Embryonic facial prominence (tissue), 1 donor: ENCODE results near the gene SEC14L1.

Source experiments
- DNase-seq: peaks from one replicate; pipeline ENCODE4 v3.0.0-alpha.2; 2016; ENCODE audit errors: extremely low spot score

SEC14L1 gene

DNA sequence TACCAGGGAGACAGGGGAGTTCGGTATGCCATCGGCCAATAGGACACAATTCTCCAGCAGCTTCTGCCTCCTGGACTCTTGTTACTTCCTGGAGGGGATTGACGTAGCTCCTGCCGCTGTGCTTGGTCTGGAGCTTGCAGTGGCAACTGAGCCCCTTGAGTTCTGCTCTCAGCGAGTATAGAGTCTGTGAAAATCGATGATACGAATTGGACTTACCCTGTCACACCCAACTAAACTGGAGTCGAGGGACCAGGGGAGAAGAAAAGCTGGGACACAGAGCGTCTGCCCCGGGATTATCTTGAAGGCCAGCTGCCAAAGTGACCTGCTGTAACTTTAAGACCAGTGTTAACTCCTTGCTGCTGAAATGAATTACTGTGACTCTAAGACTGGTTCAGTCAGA is 22.2 kb downstream of the SEC14L1 start:
- no peak for DNase-seq

DNA sequence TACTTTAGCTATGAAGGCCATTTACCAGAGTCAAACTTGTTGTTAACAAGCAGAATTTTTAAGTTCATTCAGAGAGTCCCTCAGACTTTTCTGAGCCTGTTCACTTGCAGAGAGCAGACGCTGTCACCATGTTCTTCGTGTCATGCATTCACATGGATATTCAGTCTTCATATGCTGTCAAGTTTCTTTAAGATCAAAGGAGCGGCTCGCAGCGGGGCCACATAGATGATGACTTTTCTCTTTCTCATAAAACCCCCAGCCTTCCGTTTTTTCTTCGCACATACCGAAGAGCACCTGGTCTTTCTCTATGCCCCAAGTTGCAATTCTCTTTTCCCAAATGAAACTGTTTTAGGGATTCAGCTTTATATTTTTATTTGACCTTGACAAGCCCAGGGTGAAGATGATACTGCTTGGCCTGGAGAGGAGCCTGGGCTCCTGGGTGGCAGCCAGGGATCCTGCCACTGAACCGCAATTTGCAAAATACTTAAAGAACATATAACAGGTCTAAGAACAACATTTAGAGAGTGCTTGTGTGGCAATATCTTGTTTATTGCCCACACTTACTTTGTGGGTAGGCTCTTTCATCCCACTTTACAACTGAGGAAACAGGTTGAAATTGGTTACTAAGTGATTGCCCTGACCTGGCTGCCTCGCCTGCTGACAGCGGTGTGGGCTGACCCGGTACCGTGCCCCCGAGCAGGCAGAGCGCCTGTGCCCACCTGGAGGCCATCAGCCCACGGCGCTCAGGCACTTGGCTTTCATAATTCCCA is 22.9 kb downstream of the SEC14L1 start:
- DNase-seq: no peak

DNA sequence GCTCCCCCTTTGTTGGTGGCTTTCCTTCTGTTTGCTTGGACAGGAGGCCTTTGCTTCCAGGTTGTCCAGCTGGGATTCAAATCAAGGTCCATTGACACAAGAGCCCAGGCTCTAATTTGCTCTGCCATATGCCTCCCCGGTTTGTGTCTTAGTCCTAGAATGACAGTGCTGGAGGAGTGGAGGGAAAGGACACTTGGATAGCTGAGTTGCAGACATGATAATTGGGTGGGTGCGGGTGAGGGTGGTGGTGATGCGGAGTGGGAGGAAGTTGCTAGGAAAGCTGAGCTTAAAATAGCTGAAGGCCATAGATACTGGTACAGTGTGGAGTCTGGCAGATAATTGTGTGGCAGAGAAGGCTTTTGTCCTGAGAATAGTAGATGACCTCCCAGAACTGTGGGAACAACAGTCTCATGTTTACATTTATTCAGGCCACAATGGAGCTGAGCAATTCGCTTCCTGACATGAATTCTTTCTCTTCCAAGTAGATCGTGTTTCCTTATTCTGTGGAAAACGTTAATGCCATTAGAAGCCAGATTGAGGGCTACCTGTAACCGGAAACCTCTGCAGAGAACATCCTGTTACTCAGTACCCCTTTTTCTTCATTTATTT is 23.8 kb downstream of the SEC14L1 start:
- no peak for DNase-seq

DNA sequence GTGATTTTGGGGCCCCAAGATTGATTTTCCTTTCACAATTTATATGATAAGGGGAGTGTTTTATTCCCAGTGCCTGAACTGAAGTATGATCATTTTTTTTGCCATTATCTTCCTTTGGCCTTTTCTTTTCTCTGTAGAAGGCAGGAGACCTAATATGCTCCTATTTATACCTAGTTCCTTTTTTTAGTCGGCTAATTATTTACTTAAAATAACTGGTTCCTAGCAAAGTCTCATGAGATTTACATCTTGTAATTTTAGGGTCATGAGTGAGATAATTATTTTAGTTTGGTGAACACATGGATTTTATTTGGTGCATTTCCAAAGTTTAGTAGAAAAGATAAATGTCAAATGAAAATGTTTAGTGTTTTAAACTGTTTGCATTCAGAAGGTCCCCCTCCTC is 24.8 kb downstream of the SEC14L1 start:
- DNase-seq: no peak

- no peak for DNase-seq
Observed at GRCh38 chr17:77167472-77168306, 26.9 kb downstream of the SEC14L1 start.

DNA sequence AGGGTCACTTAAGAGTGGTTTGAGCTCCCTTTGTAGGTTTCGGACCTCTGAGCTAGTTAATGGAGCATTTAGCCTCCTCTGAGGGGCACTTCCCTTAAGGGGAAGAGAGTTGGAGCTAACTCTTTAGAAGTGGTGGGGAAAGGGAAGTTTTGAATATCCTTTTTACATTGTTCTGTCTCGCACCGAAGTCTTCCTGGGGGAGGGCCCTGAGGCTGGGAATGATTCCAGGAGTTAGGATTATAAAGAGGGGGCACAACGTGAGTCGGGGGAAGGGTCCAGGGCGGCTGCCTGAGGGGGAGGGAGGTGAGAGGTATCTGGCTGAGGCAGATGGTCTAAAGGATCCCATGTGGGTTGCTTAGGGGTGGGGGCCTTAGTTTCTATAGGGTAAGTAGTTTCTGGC is 32.3 kb downstream of the SEC14L1 start:
- no peak for DNase-seq

- DNase-seq: no peak
Observed at GRCh38 chr17:77174928-77175661, 34.3 kb downstream of the SEC14L1 start.

DNA sequence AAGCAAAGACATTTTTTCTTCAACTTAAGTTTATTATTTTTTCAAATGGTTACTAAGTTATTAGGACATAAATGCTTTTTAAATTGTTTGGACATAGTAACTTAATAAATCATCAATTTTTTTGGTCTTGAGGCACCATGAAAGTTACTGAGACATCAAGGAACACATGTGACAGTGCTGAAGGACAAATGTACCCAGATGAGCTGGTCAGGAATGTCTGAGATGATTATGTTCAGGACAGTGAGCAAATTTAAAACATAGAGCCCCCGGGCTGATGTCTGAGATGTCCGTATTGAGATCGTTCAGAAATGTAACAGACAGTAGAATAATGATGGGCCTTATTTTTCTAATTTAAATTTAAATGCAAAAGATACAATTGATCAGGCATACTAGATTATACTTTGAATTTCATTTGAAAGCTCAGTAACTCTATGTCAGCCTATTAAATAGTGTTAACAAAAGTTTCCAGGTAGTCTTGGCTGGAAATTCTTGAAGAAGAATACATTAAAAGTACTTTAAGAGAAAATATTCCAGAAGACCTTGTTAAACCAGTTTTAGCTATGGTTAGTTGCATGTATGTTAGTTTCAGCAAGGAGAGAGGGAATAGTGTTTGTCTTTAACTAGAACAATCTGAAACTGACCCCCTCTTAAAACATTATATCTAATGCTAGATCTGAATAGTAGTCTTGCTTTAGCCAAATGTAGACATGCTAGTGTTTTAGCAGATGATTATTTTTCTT is 36.4 kb downstream of the SEC14L1 start:
- DNase-seq: no peak

GRCh38 chr17:77178050-77178449 is 37.3 kb downstream of the SEC14L1 start:
- DNase-seq: no peak

GRCh38 chr17:77178563-77178962 is 37.8 kb downstream of the SEC14L1 start:
- no peak for DNase-seq

DNA sequence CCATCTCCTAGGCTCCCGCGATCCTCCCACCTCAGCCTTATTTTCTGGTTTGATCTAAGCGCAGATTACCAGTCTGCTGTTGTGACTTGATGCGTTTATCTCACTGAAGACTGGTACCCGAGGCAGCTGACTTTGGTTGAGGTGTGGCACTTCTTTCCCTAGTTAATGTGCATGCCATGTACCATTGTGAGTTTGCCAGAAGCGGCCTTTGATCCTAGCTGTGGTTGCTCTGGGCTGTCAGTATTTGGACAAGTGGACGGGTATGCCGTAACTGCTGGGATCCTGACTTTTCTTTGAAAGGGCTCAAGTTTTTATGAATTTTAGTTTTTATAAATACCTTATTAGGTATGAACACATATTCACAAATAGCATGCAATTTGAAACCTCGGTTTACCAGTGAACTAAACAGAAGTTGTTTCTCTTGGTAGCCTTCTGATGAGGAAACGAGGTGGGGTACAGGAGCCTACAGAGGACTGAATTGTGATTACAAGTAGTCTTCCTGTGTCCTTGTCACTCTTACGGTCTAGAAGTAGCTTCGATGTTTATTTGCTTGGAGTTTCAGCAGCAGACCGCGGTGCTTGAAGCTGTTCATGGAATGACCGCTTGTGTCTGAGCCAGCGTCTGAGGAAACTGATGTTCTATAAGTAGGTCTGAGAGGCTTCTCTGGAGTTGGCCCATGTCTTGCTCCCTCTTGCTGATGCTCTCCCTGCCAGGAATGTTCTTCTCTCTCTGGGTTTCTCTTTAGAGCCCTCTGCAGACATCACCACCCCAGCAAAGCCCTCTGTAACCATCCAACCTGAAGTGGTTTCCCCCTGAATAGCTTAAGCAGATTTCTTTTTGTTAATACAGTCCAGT is 40.0 kb downstream of the SEC14L1 start:
- DNase-seq: no peak

DNA sequence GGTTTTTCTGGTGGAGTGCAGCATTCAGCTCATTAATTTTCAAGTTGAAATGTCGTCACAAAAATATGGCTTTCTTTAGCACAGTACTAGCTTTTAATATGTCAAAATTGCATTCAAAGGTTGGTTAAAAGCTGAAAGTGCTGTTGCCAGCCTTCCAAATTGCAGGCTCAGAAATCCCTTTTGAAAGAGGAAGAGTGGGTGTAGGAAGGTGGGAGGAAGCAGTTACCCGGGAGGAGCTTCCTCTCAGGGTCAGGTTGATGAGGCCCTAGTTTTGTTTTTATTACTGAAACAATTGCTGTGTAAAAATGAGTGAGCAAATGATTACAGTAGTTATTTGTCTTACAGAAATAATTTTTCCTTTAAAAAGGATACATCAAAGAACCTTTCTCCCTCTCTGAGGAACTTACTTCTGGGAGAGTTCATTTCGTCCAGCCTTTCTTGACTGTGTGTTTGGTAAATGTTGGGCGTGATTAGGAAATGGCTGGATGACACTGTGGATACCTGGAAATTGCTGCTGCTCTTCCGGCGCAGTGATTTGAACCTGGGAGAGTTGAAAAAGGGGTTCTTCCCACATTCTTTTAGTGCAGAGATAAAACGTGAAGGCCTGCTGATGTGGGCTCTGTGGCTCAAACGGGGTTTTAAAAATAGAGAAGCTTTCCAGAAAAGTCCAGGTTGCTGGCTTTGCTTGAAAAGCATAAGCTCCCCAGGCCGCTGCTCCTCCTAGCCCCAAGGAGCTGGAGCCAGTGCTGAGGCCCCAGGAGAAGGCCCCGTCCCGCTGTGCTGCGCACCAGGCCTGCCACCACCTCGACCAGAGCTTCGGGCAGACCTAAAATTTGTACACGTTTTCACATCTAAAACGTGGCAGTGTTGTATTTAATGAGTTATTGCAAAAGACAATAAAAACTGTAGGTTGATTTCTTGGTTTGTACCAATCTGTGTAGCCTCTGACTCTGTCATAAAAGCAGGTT is 41.7 kb downstream of the SEC14L1 start:
- no peak for DNase-seq

GRCh38 chr17:77184474-77184873 is 43.7 kb downstream of the SEC14L1 start:
- no peak for DNase-seq

- DNase-seq: no peak
Observed at GRCh38 chr17:77185137-77185536, 44.4 kb downstream of the SEC14L1 start.

- DNase-seq: no peak
Observed at GRCh38 chr17:77186141-77186604, 45.4 kb downstream of the SEC14L1 start.

DNA sequence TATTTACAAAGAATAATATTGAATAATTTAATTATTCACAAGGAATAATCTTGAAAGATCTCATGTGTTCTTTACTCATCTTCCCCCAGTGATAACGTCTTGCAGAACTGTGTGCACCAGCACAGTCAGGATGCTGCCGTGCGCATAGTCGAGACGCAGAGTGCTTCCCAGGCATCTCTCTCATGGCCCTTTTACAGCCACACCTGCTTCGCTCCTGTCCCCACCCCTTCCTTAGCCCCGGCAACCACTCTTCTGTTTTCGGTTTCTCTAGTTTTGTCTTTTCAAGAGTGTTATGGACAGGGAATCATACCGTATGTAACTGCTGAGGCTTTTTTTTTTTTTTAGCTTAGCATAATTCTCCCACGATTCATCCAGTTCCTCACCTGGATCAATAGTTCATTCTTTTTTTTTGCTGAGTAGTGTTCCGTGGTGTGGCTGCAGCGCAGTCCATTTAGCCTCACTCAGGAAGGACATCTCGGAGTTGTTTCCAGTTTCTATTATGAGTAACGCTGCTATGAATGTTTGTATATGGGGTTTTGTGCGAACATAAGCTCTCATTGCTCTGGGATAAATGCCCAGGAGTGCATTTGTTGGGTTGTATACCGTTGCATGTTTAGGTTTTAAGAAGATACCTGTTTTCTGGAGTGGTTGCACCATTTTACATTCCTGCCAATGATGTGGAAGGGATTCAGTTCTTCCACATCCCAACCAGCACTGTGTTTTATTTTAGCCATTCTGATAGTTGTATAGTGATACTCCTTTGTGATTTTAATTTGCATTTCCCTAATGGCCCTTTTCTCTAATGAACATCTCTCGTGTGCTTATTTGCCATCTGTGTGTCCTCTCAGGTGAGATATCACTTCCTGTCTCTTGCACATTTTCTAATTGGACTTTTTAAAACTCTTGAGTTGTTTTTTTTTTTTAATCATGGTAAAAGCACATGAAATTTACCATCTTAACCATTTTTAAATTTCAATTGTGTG is 47.6 kb downstream of the SEC14L1 start:
- DNase-seq: no peak

DNA sequence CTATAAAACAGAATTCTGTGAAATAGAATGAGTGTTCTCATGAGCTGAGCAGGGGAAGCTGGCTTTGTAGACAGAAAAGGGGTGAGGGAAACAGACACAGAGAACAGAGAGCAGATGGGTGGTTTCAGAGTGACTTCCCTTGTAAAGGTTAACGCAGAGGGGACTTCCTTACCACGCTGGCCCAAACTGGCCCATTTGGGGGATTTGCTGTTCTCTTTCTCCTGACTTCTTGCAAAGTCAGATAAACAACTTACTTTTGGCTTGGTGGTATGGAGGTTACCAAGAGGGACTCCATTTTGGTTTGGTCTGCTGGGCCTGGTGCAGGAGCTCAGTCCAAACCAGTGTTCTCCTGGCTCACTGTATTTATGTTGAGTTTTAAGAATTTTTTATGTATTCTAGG is 48.4 kb downstream of the SEC14L1 start:
- DNase-seq: no peak

DNA sequence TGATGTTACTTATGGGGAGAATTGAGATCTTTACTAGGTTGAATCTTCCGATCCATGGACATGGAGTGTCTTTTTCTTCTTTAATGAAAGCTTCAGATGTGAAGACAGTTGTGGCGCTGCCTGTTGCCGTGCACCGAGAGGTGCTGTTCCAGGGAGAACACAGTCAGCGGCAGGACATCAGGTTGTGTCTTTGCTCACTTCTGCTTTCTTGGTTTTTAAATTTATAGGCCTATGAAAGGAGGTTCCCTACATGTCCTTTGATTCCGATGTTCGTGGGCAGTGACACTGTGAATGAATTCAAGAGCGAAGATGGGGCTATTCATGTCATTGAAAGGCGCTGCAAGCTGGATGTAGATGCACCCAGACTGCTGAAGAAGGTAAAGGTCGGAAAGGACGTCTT is 49.8 kb downstream of the SEC14L1 start:
- DNase-seq: no peak
